SK-N-SH (cell line): ENCODE measurements around the gene UBE2Q1.

Experiments
- CTCF ChIP-seq: fragments of 200-600 bp; sonication (generic); IDR thresholded peaks from 2 replicates; pipeline ENCODE4 v1.6.1; 2017; ENCODE audit warnings: antibody characterized with exemption, mild to moderate bottlenecking, moderate library complexity
- EP300 ChIP-seq, 2 experiments: IDR thresholded peaks; 2 replicates each; pipeline versions ENCODE4 v1.4.0 to v1.6.1; 2012; ENCODE audit warnings: borderline replicate concordance in 1 of 2, low read depth in 1 of 2, low read length in 1 of 2
- GATA2 ChIP-seq: sonication (generic); formaldehyde crosslinking; IDR thresholded peaks from 2 replicates; pipeline ENCODE4 v1.5.0; 2020; ENCODE audit warnings: mild to moderate bottlenecking, missing genetic modification reagents
- RAD21 ChIP-seq: IDR thresholded peaks from 2 replicates; pipeline ENCODE4 v1.6.1; 2012; ENCODE audit warnings: mild to moderate bottlenecking, low read length
- SIN3A ChIP-seq: IDR thresholded peaks from 2 replicates; pipeline ENCODE4 v1.6.1; 2012; ENCODE audit warnings: low read depth, mild to moderate bottlenecking, low read length, moderate library complexity, borderline replicate concordance
- TAF1 ChIP-seq: IDR thresholded peaks from 2 replicates; pipeline ENCODE4 v1.6.1; 2012; ENCODE audit warnings: low read depth, mild to moderate bottlenecking, low read length, moderate library complexity, borderline replicate concordance
- USF2 ChIP-seq: fragments of 150-350 bp; IDR thresholded peaks from 2 replicates; pipeline ENCODE4 v1.6.1; 2017; ENCODE audit warnings: antibody characterized with exemption, low read length, low read depth, borderline replicate concordance

- TF ChIP-seq SIN3A, result no peak
- no peak for TF ChIP-seq USF2
- TF ChIP-seq GATA2 (CRISPR knock-in tag), result no peak
- no peak for TF ChIP-seq CTCF
- no peak for TF ChIP-seq EP300 (IDR thresholded peaks at IDR 0.05; ENCODE audit: borderline replicate concordance in 1 of 2, low read depth in 1 of 2, low read length in 1 of 2)
- no peak for TF ChIP-seq TAF1
- TF ChIP-seq RAD21, result no peak
Measured at GRCh38 chr1:154599658-154600057, 41.2 kb upstream of the UBE2Q1 start.
